Measurements from ENCODE around the gene TMEM242.

TMEM242 gene

GRCh38 chr6:157287247-157287850, 36.0 kb downstream of the TMEM242 start:
- no peak for DNase-seq

GRCh38 chr6:157285422-157285779, 37.9 kb downstream of the TMEM242 start:
- no peak for DNase-seq

GRCh38 chr6:157284738-157285421, 38.4 kb downstream of the TMEM242 start:
- DNase-seq = no peak

GRCh38 chr6:157283900-157284737, 39.2 kb downstream of the TMEM242 start:
- no peak for DNase-seq

- DNase-seq = no peak
Observed at GRCh38 chr6:157283330-157283898, 39.9 kb downstream of the TMEM242 start.

- no peak for DNase-seq
Observed at GRCh38 chr6:157282284-157282683, 41.0 kb downstream of the TMEM242 start.

- no peak for DNase-seq
Observed at GRCh38 chr6:157281570-157281969, 41.7 kb downstream of the TMEM242 start.

GRCh38 chr6:157280947-157281346, 42.4 kb downstream of the TMEM242 start:
- DNase-seq = no peak

GRCh38 chr6:157280157-157280556, 43.2 kb downstream of the TMEM242 start:
- DNase-seq = no peak

GRCh38 chr6:157278171-157278570, 45.1 kb downstream of the TMEM242 start:
- DNase-seq = no peak

GRCh38 chr6:157276731-157277130, 46.6 kb downstream of the TMEM242 start:
- no peak for DNase-seq

- no peak for DNase-seq
Observed at GRCh38 chr6:157276134-157276532, 47.2 kb downstream of the TMEM242 start.

GRCh38 chr6:157274471-157275226, 48.7 kb downstream of the TMEM242 start:
- DNase-seq = peak; percentile 51

- no peak for DNase-seq
Observed at GRCh38 chr6:157273756-157274470, 49.4 kb downstream of the TMEM242 start.

GRCh38 chr6:157272866-157273755, 50.2 kb downstream of the TMEM242 start:
- DNase-seq = no peak

- DNase-seq = no peak
Observed at GRCh38 chr6:157272372-157272771, 50.9 kb downstream of the TMEM242 start.

- no peak for DNase-seq
Observed at GRCh38 chr6:157271911-157272310, 51.4 kb downstream of the TMEM242 start.

- no peak for DNase-seq
Observed at GRCh38 chr6:157271441-157271840, 51.9 kb downstream of the TMEM242 start.

GRCh38 chr6:157270916-157271315, 52.4 kb downstream of the TMEM242 start:
- no peak for DNase-seq

GRCh38 chr6:157270308-157270707, 53.0 kb downstream of the TMEM242 start:
- DNase-seq = no peak

GRCh38 chr6:157269261-157269794, 54.0 kb downstream of the TMEM242 start:
- DNase-seq = peak; percentile 45
